ENCODE results near the gene C2orf49.

Gene C2orf49

DNA sequence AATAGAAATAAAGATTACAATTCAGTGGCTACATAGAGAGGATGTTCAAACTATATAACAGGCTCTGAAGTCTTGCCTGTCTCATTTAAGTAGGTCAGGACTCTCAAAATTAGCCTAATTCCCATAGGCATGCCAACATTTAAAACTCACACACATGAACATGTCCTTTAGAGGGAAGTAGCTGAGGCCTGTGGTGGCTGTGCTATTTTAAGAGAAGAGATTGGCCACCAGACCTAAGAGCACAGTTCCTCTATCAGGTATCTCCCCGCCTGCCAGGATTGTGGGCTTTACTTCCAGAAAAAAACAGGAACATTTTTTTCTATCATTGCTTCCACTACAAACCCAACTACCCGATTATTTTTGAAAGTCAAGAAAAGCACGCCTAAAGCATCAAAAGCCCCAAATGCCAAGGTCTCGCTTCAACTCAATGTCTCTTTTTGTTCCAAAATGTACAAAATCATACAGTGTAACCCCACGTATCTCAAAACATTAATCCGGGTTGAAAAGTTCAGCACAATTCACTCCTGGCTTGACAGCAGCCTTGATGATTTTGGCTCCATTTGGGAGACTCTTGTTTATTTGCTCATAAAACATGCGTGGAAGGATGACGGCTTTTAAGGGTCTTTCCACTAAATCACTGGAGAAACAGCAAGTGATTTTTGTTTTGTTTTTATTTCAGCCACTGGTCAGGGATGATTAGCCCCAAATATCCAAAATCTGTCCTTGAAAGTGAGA lies 46.3 kb downstream of the C2orf49 start:
- no peak overlapping the region for H3K4me3 ChIP-seq (replicated peaks; ENCODE audit: low read depth, low read length)
- no peaks in the 10 kb centered on the region for H3K36me3 ChIP-seq (ENCODE audit: control insufficient read depth, insufficient read depth, low read length)
- no peak for DNase-seq (ENCODE audit: extremely low read depth, insufficient read length)
- no peaks in the 10 kb centered on the region; the same call in 1 of the 2 replicates for H3K27me3 ChIP-seq (replicated peaks; ENCODE audit: control insufficient read depth, insufficient read depth, low read length)
- TF ChIP-seq, protein P1, sequence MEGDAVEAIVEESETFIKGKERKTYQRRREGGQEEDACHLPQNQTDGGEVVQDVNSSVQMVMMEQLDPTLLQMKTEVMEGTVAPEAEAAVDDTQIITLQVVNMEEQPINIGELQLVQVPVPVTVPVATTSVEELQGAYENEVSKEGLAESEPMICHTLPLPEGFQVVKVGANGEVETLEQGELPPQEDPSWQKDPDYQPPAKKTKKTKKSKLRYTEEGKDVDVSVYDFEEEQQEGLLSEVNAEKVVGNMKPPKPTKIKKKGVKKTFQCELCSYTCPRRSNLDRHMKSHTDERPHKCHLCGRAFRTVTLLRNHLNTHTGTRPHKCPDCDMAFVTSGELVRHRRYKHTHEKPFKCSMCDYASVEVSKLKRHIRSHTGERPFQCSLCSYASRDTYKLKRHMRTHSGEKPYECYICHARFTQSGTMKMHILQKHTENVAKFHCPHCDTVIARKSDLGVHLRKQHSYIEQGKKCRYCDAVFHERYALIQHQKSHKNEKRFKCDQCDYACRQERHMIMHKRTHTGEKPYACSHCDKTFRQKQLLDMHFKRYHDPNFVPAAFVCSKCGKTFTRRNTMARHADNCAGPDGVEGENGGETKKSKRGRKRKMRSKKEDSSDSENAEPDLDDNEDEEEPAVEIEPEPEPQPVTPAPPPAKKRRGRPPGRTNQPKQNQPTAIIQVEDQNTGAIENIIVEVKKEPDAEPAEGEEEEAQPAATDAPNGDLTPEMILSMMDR (IDR thresholded peaks at IDR 0.05; ENCODE audit: insufficient read depth, low read length, poor library complexity, severe bottlenecking), result no peak

- Histone ChIP-seq H3K4me3 (replicated peaks; ENCODE audit: low read depth, low read length) (no peak overlapping the region), H3K36me3 (ENCODE audit: control insufficient read depth, insufficient read depth, low read length) (no peaks in the 10 kb centered on the region), H3K27me3 (replicated peaks; ENCODE audit: control insufficient read depth, insufficient read depth, low read length) (no peaks in the 10 kb centered on the region; the same call in 1 of the 2 replicates)
- DNase-seq (ENCODE audit: extremely low read depth, insufficient read length), result no peak
- TF ChIP-seq, protein P1 (IDR thresholded peaks at IDR 0.05; ENCODE audit: insufficient read depth, low read length, poor library complexity, severe bottlenecking), result peak; percentile 4
Measured at GRCh38 chr2:105384216-105384615, 46.9 kb downstream of the C2orf49 start.

GRCh38 chr2:105384861-105385260 lies 47.5 kb downstream of the C2orf49 start:
- TF ChIP-seq, protein P1 (IDR thresholded peaks at IDR 0.05; ENCODE audit: insufficient read depth, low read length, poor library complexity, severe bottlenecking), result no peak
- H3K4me3 ChIP-seq (replicated peaks; ENCODE audit: low read depth, low read length), result no peak overlapping the region
- no peaks in the 10 kb centered on the region for H3K36me3 ChIP-seq (ENCODE audit: control insufficient read depth, insufficient read depth, low read length)
- no peak for DNase-seq (ENCODE audit: extremely low read depth, insufficient read length)
- no peaks in the 10 kb centered on the region; the same call in 1 of the 2 replicates for H3K27me3 ChIP-seq (replicated peaks; ENCODE audit: control insufficient read depth, insufficient read depth, low read length)

DNA sequence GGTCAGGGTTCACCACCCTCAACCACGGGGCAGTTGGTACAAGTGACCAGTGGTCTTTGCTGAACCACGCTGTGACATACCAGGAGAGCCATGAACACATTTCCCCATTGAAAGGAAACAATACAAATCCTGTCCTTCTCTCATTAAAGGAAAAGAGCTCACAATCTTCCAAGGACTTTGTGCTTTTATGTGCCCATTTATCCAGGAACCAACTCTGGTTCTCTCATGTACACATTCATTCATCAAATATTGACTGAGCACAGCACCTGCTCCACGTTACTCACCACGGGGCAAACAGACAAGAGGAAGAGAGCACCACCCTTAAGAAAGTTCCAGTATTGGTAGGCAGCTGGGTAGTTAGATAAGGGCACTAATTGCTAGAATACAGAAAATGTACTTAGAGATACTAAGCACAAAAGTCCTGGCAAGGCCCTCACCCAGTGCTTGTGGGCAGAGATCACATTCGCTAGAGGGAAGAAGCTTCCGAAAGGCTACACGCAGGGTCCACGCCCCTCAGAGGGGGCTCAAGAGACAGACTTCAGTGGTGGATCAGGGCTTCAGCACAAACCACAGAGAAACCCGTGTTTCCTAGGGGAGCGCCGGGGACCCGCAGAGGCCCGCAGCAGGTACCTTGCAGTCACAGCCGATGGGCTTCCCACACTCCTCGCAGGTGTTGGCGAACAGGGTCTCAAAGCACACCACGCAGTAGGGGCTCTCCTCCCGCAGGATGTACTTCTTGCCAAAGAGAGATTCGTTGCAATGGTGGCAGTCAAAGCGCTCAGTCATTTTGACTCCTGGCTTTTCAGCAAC lies 48.6 kb downstream of the C2orf49 start:
- H3K27me3 ChIP-seq (replicated peaks; ENCODE audit: control insufficient read depth, insufficient read depth, low read length), result no peaks in the 10 kb centered on the region; the same call in 1 of the 2 replicates
- no peak for DNase-seq (ENCODE audit: extremely low read depth, insufficient read length)
- no peak overlapping the region for H3K4me3 ChIP-seq (replicated peaks; ENCODE audit: low read depth, low read length)
- no peaks in the 10 kb centered on the region for H3K36me3 ChIP-seq (ENCODE audit: control insufficient read depth, insufficient read depth, low read length)
- TF ChIP-seq, protein P1 (IDR thresholded peaks at IDR 0.05; ENCODE audit: insufficient read depth, low read length, poor library complexity, severe bottlenecking), result no peak

DNA sequence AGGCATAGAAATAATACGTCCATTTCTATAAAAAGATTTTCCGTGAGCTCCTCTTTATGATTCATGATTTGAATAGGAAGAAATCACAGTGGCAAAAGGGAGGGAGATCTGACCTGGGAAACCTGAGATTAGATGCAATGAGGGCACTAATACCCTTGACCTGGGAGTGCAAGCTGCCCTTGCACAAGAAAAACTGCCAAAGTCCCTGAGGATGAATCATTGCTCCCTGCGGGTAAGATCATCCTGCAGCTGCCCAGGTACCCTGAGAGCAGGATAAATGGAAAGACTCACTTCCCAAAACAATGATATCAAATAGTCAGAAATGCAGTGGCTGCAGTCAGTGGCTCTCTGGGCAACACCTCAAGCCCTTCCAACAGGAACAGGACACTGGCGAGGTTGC lies 49.9 kb downstream of the C2orf49 start:
- no peaks in the 10 kb centered on the region; the same call in 1 of the 2 replicates for H3K27me3 ChIP-seq (replicated peaks; ENCODE audit: control insufficient read depth, insufficient read depth, low read length)
- TF ChIP-seq, protein P1 (IDR thresholded peaks at IDR 0.05; ENCODE audit: insufficient read depth, low read length, poor library complexity, severe bottlenecking), result no peak
- DNase-seq (ENCODE audit: extremely low read depth, insufficient read length), result no peak
- H3K4me3 ChIP-seq (replicated peaks; ENCODE audit: low read depth, low read length), result no peak overlapping the region
- H3K36me3 ChIP-seq (ENCODE audit: control insufficient read depth, insufficient read depth, low read length), result no peaks in the 10 kb centered on the region

Data from GM06990 (cell line).